NCI-H82 (cell line): Measurements from ENCODE around the gene PCNT.
A peak's percentile ranks its signal among the peaks of the same experiment; 100 is the strongest.
"Not testable (repeated sequence)": the region's sequence is repeated elsewhere in the genome, so short reads cannot be mapped to it uniquely, and the experiment has no call there.

Source experiments
- DNase-seq: peaks from one replicate; lab custom pipeline; 2025; lab: John Stamatoyannopoulos, UW

The PCNT gene

GRCh38 chr21:46304437-46304836 lies 19.5 kb upstream of the PCNT start:
- no peak for DNase-seq

- DNase-seq = no peak
These were observed 19.0 kb upstream of the PCNT start for GRCh38 chr21:46304955-46305354.

DNA sequence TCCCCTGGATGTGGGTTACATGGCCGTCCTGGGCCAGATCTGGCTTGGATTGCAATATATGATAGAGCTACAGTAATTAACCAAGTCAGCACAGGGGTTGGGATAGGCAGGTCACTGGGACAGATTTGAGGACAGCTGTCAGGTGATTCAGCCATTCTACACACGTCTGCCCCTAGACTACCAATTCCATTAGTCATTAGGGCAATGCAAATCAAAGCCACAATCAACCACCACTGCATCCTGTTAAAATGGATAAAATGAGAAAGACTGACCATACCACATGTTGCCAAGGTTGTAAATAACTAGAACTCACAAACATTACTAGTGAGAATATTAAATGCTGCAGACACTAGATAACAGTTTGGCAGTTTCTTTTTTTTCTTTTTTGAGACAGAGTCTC lies 16.3 kb upstream of the PCNT start:
- no peak for DNase-seq

DNA sequence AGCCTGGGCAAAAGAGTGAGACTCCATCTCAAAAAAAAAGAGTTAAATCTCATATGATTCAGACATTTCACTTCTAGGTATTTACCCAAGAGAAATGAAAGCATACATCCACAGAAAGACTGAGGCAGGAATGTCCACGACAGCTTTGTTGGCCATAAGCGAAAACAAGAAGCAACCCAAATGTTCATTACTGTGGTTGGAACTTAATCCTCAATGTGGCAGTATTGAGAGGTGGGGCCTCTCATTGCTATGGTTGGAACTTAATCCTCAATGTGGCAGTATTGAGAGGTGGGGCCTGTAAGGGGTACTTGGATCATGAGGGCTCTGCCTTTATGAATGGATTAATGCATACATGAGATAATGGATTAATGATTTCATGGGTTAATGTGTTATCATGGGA lies 15.5 kb upstream of the PCNT start:
- peak; percentile 42 for DNase-seq

- not testable (repeated sequence) for DNase-seq
These were observed 13.7 kb upstream of the PCNT start for GRCh38 chr21:46310260-46310659.

GRCh38 chr21:46311568-46311967 lies 12.4 kb upstream of the PCNT start:
- no peak for DNase-seq

DNA sequence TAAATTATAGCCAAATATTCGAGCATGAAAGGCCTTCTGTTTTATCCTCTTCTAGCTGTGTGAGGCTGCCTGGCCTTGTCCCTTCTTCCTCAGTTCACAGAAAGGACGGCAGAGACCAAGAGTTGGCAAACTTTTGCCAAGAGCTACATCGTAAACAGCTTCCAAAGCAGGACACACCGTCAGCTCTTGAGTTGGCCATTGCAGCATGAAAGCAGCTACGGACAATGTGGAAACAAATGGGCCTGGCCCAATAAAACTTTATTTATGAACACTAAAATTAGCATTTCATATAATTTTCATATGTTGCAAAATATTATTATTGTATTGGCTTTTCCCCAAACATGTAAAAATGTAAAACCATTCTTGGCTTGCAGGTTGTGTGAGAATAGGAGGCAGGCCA lies 11.0 kb upstream of the PCNT start:
- no peak for DNase-seq

- DNase-seq = no peak
These were observed 9.4 kb upstream of the PCNT start for GRCh38 chr21:46314441-46315020.

GRCh38 chr21:46316708-46317324 lies 7.1 kb upstream of the PCNT start:
- DNase-seq = no peak

- no peak for DNase-seq
These were observed 6.1 kb upstream of the PCNT start for GRCh38 chr21:46317710-46318463.

- no peak for DNase-seq
These were observed 5.5 kb upstream of the PCNT start for GRCh38 chr21:46318464-46318845.

- DNase-seq = no peak
These were observed 4.8 kb upstream of the PCNT start for GRCh38 chr21:46319186-46319585.

DNA sequence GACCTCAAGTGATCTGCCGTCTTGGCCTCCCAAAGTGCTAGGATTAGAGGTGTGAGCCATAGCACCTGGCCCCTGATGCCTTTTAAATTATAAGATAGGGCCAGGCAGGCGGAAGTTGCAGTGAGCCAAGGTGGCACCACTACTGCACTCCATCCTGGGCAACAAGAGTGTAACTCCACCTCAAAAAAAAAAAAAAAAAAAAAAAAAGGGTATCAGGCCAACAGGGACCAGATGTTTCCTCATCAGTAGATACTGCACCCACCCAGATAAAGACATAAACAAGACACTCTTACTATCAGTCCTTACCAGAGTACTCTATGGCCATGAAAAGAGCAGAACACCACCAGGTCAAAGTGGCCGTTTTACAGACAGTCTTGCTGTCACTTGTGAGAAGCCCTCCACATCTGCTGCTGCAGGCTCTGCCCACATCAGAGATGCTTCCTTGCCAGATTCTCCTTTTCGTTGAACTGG lies 3.6 kb upstream of the PCNT start:
- DNase-seq = no peak

DNA sequence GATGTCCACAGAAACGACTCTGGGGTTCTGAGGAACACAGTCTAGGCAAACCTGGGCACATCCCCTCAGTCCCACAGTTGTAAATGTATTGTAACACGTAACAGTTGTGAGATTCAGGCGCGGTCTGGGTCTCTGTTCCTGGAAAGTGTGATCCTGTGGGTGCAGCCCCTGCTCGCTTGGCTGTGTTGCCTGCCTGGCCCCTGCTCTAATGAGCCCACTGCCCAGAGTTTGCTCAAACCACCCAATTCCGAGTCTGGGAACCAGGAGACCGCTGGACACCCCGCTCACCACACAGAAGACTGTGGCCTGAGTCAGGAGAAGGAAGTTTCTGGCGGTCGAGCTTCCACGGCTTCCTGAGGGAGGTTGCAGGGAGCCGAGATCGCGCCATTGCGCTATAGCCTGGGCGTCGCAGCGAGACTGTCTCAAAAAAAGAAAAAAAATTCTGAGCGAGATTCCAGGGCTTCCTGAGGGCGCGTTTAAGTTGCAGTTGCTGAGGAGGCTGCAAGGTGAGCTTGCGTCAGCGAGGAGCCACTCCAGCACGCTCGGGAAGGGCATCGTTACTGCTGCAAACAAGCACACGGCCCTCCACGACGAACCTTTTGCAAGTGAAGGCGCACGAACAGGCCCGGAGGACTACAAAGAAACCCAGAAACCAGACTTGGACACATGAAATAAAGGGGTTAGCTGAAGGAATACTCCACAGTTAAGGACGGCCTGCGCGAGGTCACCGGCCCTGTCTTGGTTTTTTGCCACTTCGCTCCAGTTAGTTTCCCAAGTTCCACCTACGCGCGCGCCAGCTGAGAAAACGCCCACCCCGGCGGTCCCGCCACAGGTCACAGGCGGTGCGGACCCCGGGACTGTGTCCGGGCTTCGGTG lies 1.4 kb upstream of the PCNT start:
- no peak for DNase-seq

- DNase-seq = peak; percentile 49
These were observed 688 bp upstream of the PCNT start for GRCh38 chr21:46323227-46323709.

DNA sequence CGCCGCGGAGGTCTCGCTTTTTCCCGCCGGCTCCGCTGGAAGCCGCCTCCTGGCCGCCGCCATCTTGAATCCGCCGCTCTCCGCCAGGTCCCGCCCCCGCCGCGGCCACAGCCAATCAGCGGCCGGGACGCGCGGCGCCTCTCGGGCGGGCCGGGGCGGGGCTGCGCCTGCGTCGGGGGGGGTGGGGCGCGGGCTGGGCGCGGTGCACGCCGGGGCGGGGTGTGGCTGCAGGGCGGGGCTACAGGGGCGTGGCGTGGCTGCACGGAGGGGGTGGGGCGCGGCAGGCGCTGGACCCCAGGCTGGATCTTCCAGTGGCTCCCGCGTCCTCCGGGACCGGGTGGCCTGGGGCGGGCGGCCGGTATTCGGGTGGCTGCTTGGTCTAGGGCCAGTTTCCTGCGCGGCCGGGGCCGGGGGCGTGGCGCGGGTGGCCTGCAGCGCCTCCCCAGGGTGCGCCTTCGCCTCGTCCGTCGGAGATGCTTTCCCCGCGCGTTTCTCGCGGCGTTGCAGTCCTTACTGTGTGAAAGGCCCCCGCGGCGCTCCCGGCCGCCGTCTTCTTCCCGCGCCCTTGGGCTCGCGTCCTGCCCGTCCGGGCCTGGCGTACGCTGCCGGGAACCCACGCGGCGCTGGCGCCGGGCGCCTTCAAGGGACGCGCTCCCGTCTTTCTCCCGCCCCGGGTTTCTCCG lies 575 bp downstream of the PCNT start:
- peak; percentile 89 for DNase-seq

GRCh38 chr21:46325073-46325912 lies 1.3 kb downstream of the PCNT start:
- peak; percentile 83 for DNase-seq

- DNase-seq = peak; percentile 42
These were observed 2.3 kb downstream of the PCNT start for GRCh38 chr21:46326110-46326703.

GRCh38 chr21:46327711-46328110 lies 3.8 kb downstream of the PCNT start:
- DNase-seq = no peak

DNA sequence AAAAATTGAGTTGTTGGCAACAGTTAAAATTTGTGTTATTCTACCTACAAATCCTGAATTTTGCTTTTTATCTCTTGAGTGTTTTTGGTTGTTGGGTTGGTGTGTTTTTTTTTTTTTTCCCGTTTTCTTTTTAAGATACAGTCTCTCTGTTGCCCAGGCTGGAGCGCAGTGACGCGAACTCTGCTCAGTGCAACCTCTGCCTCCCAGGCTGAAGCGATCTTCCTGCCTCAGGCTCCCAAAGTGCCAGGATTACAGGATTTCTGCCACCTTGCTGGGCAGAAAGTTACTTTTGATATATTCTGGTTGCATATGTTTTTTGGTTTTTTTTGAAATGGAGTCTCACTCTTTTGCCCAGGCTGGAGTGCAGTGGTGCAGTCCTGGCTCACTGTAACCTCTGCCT lies 4.2 kb downstream of the PCNT start:
- DNase-seq = no peak
